HG02938 (cell line): Measurements from ENCODE around the gene CAMK2G.
"Not testable (repeated sequence)": the region's sequence is repeated elsewhere in the genome, so short reads cannot be mapped to it uniquely, and the experiment has no call there.

ENCODE experiments used
- ATAC-seq: cut with Tn5 transposase; IDR thresholded peaks from one replicate; pipeline ENCODE4 v1.9.1; 2021; ENCODE audit warnings: mild to moderate bottlenecking, moderate library complexity; ENCODE audit not compliant: unreplicated experiment

CAMK2G gene

GRCh38 chr10:73842349-73842748, 32.0 kb downstream of the CAMK2G start:
- ATAC-seq: no peak

GRCh38 chr10:73841526-73842285, 32.6 kb downstream of the CAMK2G start:
- no peak for ATAC-seq

GRCh38 chr10:73841061-73841421, 33.3 kb downstream of the CAMK2G start:
- no peak for ATAC-seq

DNA sequence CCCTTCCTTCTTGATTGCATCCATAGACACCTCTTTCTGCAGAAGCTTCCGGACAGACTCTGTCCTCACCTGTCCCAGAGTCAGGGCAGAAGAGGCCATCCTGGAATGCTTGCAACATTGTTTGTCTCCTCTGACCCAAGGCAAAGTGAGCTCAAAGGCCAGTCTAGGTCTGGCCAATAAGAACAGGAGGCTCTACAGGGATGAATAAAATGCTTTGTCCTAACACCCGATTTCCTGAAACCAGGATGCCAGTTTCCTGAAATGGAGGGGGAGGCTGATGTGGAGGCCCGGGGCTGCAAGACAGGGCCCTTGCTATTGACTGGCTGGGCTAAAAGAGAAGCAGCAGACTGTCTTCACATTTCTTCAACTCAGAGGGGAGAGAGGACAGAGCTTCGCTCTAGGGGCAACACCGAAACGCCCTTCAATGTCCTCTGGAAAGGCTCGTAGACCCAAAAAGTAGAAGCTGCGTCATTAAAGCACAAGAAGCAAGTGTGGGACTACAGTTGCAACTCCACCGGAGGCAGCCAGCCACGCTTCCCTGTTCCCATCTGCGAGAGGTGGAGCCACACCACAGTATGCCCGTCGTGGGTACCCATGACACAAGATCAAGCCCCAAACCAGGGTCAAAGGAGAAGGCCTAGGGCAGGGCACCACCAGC, 33.8 kb downstream of the CAMK2G start:
- no peak for ATAC-seq

DNA sequence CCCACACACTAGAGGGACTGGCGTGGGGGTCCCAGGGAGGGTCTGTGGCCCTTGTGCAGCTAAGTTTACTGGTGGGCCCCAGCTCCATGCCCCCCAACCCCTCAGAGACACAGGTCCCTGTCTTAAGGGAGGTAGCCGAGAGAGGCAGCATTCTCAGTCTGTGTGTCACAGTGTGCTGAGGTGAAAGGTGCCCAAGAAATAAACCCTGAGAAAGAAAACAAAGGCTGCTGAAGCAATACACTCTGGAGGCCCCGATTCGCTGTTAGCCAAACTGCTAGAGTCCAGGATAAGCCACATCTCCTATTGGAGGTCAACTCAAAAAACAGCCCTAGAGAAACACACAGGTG, 34.3 kb downstream of the CAMK2G start:
- ATAC-seq: no peak

DNA sequence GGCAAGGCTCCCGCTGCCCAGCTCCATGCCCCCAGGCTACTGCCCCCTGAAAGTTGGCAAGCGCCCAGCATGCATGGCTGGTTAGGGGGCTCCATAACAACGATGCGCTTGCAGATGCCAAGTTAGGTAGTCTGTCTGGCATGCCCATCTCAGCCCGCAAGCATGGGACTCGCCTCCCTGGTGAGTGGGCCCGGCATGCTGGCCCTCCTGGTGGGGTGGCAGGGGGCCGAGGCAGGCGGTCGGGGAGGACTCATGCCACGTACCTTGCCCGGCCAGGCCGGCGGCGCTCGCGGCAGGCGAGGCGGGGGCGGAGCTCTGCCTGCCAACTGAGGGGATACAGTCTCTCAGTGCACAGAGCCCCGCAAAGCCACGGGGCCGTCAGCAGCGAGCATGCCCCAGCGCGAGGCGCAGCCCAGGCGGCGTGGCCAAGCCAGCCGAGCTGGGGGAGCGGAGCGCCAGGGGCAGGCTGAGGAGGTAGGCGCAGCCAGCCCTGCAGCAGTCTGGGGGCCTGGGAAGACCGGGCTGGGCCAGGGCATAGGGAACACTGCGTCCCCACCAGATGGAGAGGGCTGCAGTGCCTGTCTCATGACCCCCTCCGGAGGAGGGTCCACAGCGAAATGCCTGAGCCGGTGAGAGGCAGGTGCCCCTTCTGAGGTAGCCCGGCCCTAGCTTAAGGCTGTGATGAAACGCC, 34.9 kb downstream of the CAMK2G start:
- ATAC-seq: no peak

DNA sequence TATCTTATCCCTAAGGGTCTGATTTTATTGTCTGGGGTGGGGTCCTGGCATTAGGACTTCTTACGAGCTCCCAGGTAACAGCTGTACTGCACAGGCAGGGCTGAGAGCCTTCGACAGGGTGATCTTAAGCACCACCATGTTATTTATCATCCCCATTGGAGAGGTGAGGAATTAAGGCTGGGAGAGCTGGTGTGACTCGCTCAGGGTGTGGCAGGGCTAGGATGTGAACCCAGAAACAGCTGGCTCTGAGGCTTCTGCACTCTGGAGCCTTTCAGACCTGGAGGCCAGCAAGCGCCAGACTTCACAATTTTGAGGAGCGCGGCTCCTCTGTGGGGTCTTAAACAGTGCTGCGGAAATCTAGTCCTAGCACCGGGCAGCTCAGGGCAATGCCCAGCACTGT, 35.5 kb downstream of the CAMK2G start:
- no peak for ATAC-seq

- ATAC-seq: no peak
These were observed 36.3 kb downstream of the CAMK2G start for GRCh38 chr10:73838008-73838567.

DNA sequence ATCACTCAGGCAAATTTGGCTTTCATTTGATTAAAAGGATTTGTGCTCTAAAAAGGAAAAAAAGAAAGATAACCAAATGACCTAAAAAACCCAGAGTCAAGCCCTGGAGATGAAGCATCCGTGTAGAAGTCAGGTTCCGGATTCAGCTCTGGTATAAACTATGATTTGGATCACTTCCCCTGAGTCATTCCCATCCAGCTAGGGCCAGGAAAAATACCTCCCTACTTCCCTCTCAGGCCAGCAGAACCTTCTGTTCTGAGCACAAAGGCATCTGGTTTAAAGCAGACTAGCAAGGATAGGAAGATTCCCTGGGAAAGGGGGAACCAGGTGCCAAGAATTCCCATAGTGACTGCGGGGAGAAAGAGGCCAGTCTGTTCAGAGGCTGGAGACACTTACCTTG, 37.3 kb downstream of the CAMK2G start:
- no peak for ATAC-seq

DNA sequence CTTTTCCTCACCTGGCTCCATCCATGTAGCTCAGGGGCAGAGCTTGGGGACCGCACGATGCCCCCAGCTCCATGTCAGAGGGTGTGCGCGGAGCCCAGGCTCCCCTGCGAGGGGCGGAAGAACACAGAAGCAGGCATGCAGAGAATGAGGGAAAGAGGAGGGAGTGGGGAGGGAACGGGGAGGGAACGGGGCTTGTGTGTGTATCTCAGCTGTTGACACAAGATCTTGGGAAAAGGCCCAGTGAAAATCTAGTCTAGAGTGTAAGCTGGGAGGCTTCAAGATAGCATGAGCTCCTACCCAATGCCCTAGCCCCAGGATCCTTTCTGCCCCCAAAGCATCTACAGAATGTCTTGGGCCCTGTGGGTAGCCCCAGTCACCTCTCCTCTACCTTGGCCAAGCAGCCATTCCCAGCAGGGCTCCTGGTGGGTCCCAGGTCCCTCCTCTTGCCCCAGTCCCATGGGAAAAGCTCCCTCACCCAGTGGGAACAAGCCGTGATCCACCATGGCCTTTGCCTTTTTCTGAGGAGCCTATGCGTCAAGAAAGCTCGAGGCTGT, 37.9 kb downstream of the CAMK2G start:
- ATAC-seq: no peak

DNA sequence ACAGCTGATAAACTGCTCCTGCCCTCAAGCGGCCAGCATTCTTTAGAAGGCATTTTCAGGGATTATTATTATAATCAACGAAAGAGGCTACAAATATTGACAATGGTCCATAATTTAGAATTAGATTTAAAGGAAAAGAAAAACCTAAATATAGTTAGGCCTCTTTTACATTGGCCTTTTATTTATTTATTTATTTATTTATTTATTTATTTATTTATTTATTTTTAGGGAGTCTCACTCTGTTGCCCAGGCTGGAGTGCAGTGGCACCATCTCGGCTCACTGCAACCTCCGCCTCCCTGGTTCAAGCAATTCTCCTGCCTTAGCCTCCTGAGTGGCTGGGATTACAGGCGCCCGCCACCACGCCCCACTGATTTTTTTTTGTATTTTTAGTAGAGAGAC, 45.3 kb downstream of the CAMK2G start:
- ATAC-seq: not testable (repeated sequence)

- no peak for ATAC-seq
These were observed 46.2 kb downstream of the CAMK2G start for GRCh38 chr10:73828161-73828560.

GRCh38 chr10:73827346-73828089, 46.8 kb downstream of the CAMK2G start:
- ATAC-seq: no peak

GRCh38 chr10:73824146-73824725, 50.1 kb downstream of the CAMK2G start:
- ATAC-seq: no peak

DNA sequence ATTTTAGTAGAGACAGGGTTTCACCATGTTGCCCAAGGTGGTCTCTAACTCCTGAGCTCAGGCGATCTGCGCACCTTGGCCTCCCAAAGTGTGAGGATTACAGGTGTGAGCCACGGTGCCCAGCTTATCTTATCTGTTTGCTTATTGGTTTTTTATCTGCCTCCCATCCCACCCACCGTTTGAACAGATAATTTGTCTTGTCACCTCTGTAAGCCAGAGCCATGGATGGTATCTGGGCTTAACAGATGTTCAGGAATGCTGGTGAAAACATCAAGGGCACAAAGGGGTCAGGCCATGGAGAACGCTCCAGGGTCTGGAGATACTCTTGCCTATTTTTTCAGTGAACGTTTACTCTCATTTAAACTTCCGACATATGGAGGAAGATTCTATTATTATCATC, 51.0 kb downstream of the CAMK2G start:
- no peak for ATAC-seq

- ATAC-seq: no peak
These were observed 54.8 kb downstream of the CAMK2G start for GRCh38 chr10:73819513-73820093.

GRCh38 chr10:73819081-73819480, 55.3 kb downstream of the CAMK2G start:
- no peak for ATAC-seq

DNA sequence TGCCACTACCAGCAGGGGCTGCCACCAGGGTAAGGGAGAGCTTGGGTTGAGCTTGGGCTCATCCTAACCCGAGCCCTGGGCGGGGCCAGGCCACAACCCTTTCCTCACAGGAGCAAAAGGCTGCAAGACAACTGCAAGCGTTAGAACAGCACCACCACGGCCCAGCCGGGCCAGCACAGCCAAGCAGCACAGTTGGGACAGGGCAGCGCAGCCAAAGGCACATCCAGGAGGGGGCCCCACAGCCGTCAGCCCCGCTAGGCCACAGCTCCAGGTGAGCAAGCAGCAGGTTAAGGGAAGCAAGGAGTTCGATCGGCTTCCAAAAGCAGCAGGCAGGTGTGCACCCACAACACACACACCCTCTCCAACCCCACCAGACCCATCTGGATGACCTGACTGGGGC, 56.0 kb downstream of the CAMK2G start:
- ATAC-seq: no peak

DNA sequence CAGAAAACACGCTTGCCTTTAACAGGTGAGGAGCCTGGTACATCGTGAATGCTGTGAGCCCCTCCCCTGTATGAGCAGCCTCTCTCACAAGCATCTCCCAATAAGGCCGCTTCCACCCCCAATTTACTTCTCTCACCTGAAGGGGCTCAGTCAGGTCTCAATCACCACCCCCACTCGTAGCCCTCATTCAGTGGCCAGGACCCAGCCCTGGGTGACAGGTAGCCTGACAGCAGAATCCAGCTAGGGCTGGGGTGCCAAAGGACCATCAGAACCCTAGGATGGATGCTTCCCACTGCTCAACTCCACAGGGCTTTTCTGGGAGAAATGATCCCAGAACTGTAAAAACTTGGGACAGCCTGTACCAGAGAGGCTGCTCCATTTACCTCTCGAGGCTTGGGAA, 56.5 kb downstream of the CAMK2G start:
- ATAC-seq: no peak
